Suprapubic skin (tissue), 4 donors: ENCODE measurements around the gene SYNE1. TPM values are rescaled to one million over a fixed set of nuclear protein-coding genes. Genes with fewer than 3 reads are reported as not detected.

Experiments
- DNase-seq, 2 donors: peaks; one replicate each; pipeline ENCODE4 v3.0.0-alpha.2; 2019; ENCODE audit warnings: low spot score in 2 of 2
- H3K27ac ChIP-seq: fragments of 200-600 bp; sonication (generic); one replicate; pipeline ENCODE4 v1.5.1; 2019
- H3K27me3 ChIP-seq: fragments of 200-600 bp; sonication (generic); one replicate; pipeline ENCODE4 v1.5.1; 2019
- H3K36me3 ChIP-seq: fragments of 200-600 bp; sonication (generic); one replicate; pipeline ENCODE4 v1.5.1; 2019
- H3K4me1 ChIP-seq: fragments of 200-600 bp; sonication (generic); one replicate; pipeline ENCODE4 v1.5.1; 2019
- H3K4me3 ChIP-seq: fragments of 200-600 bp; sonication (generic); one replicate; pipeline ENCODE4 v1.5.1; 2019; ENCODE audit warnings: mild to moderate bottlenecking
- H3K9me3 ChIP-seq: fragments of 200-600 bp; sonication (generic); one replicate; pipeline ENCODE4 v1.5.1; 2019
- CTCF ChIP-seq, 2 donors: fragments of 200-600 bp in 1 of 2; fragments of 450-650 bp in 1 of 2; sonication (generic) in 1 of 2; IDR thresholded peaks; one replicate each; pipeline ENCODE4 v1.5.1; 2016 to 2019; ENCODE audit warnings: antibody characterized with exemption in 2 of 2, mild to moderate bottlenecking in 1 of 2, moderate library complexity in 1 of 2
- EP300 ChIP-seq: sonication (generic); formaldehyde crosslinking; IDR thresholded peaks from one replicate; pipeline ENCODE4 v1.6.1; 2017; ENCODE audit warnings: antibody characterized with exemption
- POLR2A ChIP-seq, 2 donors: fragments of 450-650 bp; IDR thresholded peaks; one replicate each; pipeline ENCODE4 v1.6.1; 2017; ENCODE audit warnings: antibody characterized with exemption in 2 of 2, mild to moderate bottlenecking in 2 of 2, moderate library complexity in 2 of 2
- POLR2AphosphoS5 ChIP-seq, 3 donors: sonication (generic); formaldehyde crosslinking; IDR thresholded peaks; one replicate each; pipeline ENCODE4 v1.6.1; 2017; ENCODE audit warnings: antibody characterized with exemption in 3 of 3
- WGBS: methylation state at CpG from one replicate; pipeline ENCODE4 v1.1.5; 2018; 5-methylcytosine and 5-hydroxymethylcytosine counted together
- total RNA-seq, 4 donors: library from RNA; depleted of rRNA; stranded (reverse); fragments of >200 nt; gene quantifications; one replicate each; pipeline ENCODE4 v1.1.0, GENCODE V29; 2016

The SYNE1 gene
- total RNA-seq, 4 donors from 2014 or later = 105 to 184 (median 132) TPM

GRCh38 chr6:152609125-152609670 lies 28.0 kb downstream of the SYNE1 start:
- no peak overlapping the region for H3K27ac ChIP-seq
- no peak overlapping the region for H3K4me3 ChIP-seq
- H3K36me3 ChIP-seq = no peaks in the 10 kb centered on the region
- WGBS = 85% methylated on average over 10 of the region's 10 CpGs
- TF ChIP-seq CTCF (IDR thresholded peaks at IDR 0.05) = no peak
- no peak for TF ChIP-seq EP300
- no peak for TF ChIP-seq POLR2A (IDR thresholded peaks at IDR 0.05)
- no peak for TF ChIP-seq POLR2AphosphoS5 (IDR thresholded peaks at IDR 0.05)
- DNase-seq = no peak
- no peaks in the 10 kb centered on the region for H3K9me3 ChIP-seq
- no peaks in the 10 kb centered on the region for H3K4me1 ChIP-seq
- no peaks in the 10 kb centered on the region for H3K27me3 ChIP-seq

- no peak for DNase-seq
- no peak overlapping the region for H3K27ac ChIP-seq
- H3K4me1 ChIP-seq = no peaks in the 10 kb centered on the region
- TF ChIP-seq POLR2A (IDR thresholded peaks at IDR 0.05) (no peak), EP300 (no peak), CTCF (IDR thresholded peaks at IDR 0.05) (no peak), POLR2AphosphoS5 (IDR thresholded peaks at IDR 0.05) (no peak)
- H3K27me3 ChIP-seq = no peaks in the 10 kb centered on the region
- H3K36me3 ChIP-seq = no peaks in the 10 kb centered on the region
- WGBS = 97% methylated on average over 2 of the region's 2 CpGs
- no peak overlapping the region for H3K4me3 ChIP-seq
- no peaks in the 10 kb centered on the region for H3K9me3 ChIP-seq
These were observed 31.2 kb downstream of the SYNE1 start for GRCh38 chr6:152605941-152606340.

- Histone ChIP-seq H3K9me3 (no peaks in the 10 kb centered on the region), H3K27me3 (no peaks in the 10 kb centered on the region), H3K36me3 (no peaks in the 10 kb centered on the region), H3K4me1 (no peaks in the 10 kb centered on the region), H3K27ac (no peak overlapping the region), H3K4me3 (no peak overlapping the region)
- WGBS = 74% methylated on average over 1 of the region's 1 CpG
- TF ChIP-seq POLR2AphosphoS5 (IDR thresholded peaks at IDR 0.05) (no peak), EP300 (no peak), CTCF (IDR thresholded peaks at IDR 0.05) (no peak), POLR2A (IDR thresholded peaks at IDR 0.05) (no peak)
- DNase-seq = no peak
These were observed 31.8 kb downstream of the SYNE1 start for GRCh38 chr6:152605342-152605741.

GRCh38 chr6:152603911-152604310 lies 33.3 kb downstream of the SYNE1 start:
- Histone ChIP-seq H3K27ac (no peak overlapping the region), H3K9me3 (no peaks in the 10 kb centered on the region), H3K4me1 (peaks cover 8% of the 10 kb centered on the region), H3K27me3 (no peaks in the 10 kb centered on the region), H3K4me3 (no peak overlapping the region), H3K36me3 (no peaks in the 10 kb centered on the region)
- TF ChIP-seq POLR2A (IDR thresholded peaks at IDR 0.05) (no peak), POLR2AphosphoS5 (IDR thresholded peaks at IDR 0.05) (no peak), CTCF (IDR thresholded peaks at IDR 0.05) (no peak), EP300 (no peak)
- DNase-seq = no peak

GRCh38 chr6:152600022-152600421 lies 37.1 kb downstream of the SYNE1 start:
- H3K36me3 ChIP-seq = no peaks in the 10 kb centered on the region
- H3K9me3 ChIP-seq = no peaks in the 10 kb centered on the region
- no peak overlapping the region for H3K4me3 ChIP-seq
- H3K27me3 ChIP-seq = no peaks in the 10 kb centered on the region
- 95% methylated on average over 5 of the region's 5 CpGs for WGBS
- DNase-seq = no peak
- TF ChIP-seq EP300 (no peak), POLR2AphosphoS5 (IDR thresholded peaks at IDR 0.05) (no peak), CTCF (IDR thresholded peaks at IDR 0.05) (no peak), POLR2A (IDR thresholded peaks at IDR 0.05) (no peak)
- no peak overlapping the region for H3K27ac ChIP-seq
- peaks cover 13% of the 10 kb centered on the region for H3K4me1 ChIP-seq
